ENCODE measurements around the gene CPNE6.

CPNE6 gene

GRCh38 chr14:24106672-24107271, 35.4 kb downstream of the CPNE6 start:
- H4K20me1 ChIP-seq (ENCODE audit: insufficient read depth, low read length) = no peaks in the 10 kb centered on the region
- TF ChIP-seq EZH2 (IDR thresholded peaks at IDR 0.05; ENCODE audit: borderline replicate concordance, low read length) (no peak), CTCF (IDR thresholded peaks at IDR 0.05; ENCODE audit: low read length) (no peak)
- no peak overlapping the region for H3K4me3 ChIP-seq (ENCODE audit: low read depth, low read length, poor library complexity, severe bottlenecking)
- H3K79me2 ChIP-seq (ENCODE audit: insufficient read depth, low read length) = no peaks in the 10 kb centered on the region
- no peak overlapping the region for H3K4me2 ChIP-seq (ENCODE audit: low read length)
- no peak overlapping the region for H3K9ac ChIP-seq (ENCODE audit: low read length)
- peaks cover 22% of the 10 kb centered on the region for H3K36me3 ChIP-seq (ENCODE audit: insufficient read depth, low read length)
- no peaks in the 10 kb centered on the region for H3K27me3 ChIP-seq (ENCODE audit: insufficient read depth, low read length)
- no peaks in the 10 kb centered on the region; the same call in 1 of the 2 replicates for H3F3A ChIP-seq (ENCODE audit: insufficient read depth, low read length)
- H3K4me1 ChIP-seq (ENCODE audit: insufficient read depth, low read length, severe bottlenecking) = peaks cover 8% of the 10 kb centered on the region
- H3K9me2 ChIP-seq (ENCODE audit: low read depth, low read length) = no peaks in the 10 kb centered on the region
- no peaks in the 10 kb centered on the region for H3K9me3 ChIP-seq (ENCODE audit: low read length)
- H2AFZ ChIP-seq (ENCODE audit: low read length) = no peak overlapping the region
- H3K27ac ChIP-seq (ENCODE audit: low read depth, low read length, poor library complexity, severe bottlenecking) = no peak overlapping the region

GRCh38 chr14:24108336-24108874, 37.0 kb downstream of the CPNE6 start:
- Histone ChIP-seq H3K4me2 (ENCODE audit: low read length) (peak overlapping the region; percentile 31; the same call in 1 of the 2 replicates), H3K27me3 (ENCODE audit: insufficient read depth, low read length) (no peaks in the 10 kb centered on the region), H3K36me3 (ENCODE audit: insufficient read depth, low read length) (peaks cover 13% of the 10 kb centered on the region), H3K9me2 (ENCODE audit: low read depth, low read length) (no peaks in the 10 kb centered on the region), H3K4me1 (ENCODE audit: insufficient read depth, low read length, severe bottlenecking) (peaks cover 11% of the 10 kb centered on the region), H3K9ac (ENCODE audit: low read length) (no peak overlapping the region; the same call in 1 of the 2 replicates), H4K20me1 (ENCODE audit: insufficient read depth, low read length) (no peaks in the 10 kb centered on the region), H3K79me2 (ENCODE audit: insufficient read depth, low read length) (no peaks in the 10 kb centered on the region), H3K9me3 (ENCODE audit: low read length) (no peaks in the 10 kb centered on the region), H3K4me3 (ENCODE audit: low read depth, low read length, poor library complexity, severe bottlenecking) (no peak overlapping the region), H2AFZ (ENCODE audit: low read length) (0 out of 2 replicates have a peak overlapping the region, but pooled peaks have one; percentile 83), H3K27ac (ENCODE audit: low read depth, low read length, poor library complexity, severe bottlenecking) (peak overlapping the region; percentile 70), H3F3A (ENCODE audit: insufficient read depth, low read length) (no peaks in the 10 kb centered on the region; the same call in 1 of the 2 replicates)
- TF ChIP-seq CTCF (IDR thresholded peaks at IDR 0.05; ENCODE audit: low read length) (no peak), EZH2 (IDR thresholded peaks at IDR 0.05; ENCODE audit: borderline replicate concordance, low read length) (no peak)

- H4K20me1 ChIP-seq (ENCODE audit: insufficient read depth, low read length) = no peaks in the 10 kb centered on the region
- H3K4me3 ChIP-seq (ENCODE audit: low read depth, low read length, poor library complexity, severe bottlenecking) = no peak overlapping the region
- H3K4me1 ChIP-seq (ENCODE audit: insufficient read depth, low read length, severe bottlenecking) = peaks cover 13% of the 10 kb centered on the region
- no peaks in the 10 kb centered on the region for H3K79me2 ChIP-seq (ENCODE audit: insufficient read depth, low read length)
- H3K27me3 ChIP-seq (ENCODE audit: insufficient read depth, low read length) = no peaks in the 10 kb centered on the region
- H3K9ac ChIP-seq (ENCODE audit: low read length) = no peak overlapping the region
- TF ChIP-seq CTCF (IDR thresholded peaks at IDR 0.05; ENCODE audit: low read length) (no peak), EZH2 (IDR thresholded peaks at IDR 0.05; ENCODE audit: borderline replicate concordance, low read length) (no peak)
- H3K9me2 ChIP-seq (ENCODE audit: low read depth, low read length) = no peaks in the 10 kb centered on the region
- H2AFZ ChIP-seq (ENCODE audit: low read length) = no peak overlapping the region
- no peaks in the 10 kb centered on the region for H3K36me3 ChIP-seq (ENCODE audit: insufficient read depth, low read length)
- no peaks in the 10 kb centered on the region for H3K9me3 ChIP-seq (ENCODE audit: low read length)
- H3K27ac ChIP-seq (ENCODE audit: low read depth, low read length, poor library complexity, severe bottlenecking) = no peak overlapping the region
- no peaks in the 10 kb centered on the region; the same call in 1 of the 2 replicates for H3F3A ChIP-seq (ENCODE audit: insufficient read depth, low read length)
- H3K4me2 ChIP-seq (ENCODE audit: low read length) = no peak overlapping the region
Measured at GRCh38 chr14:24110060-24110459, 38.7 kb downstream of the CPNE6 start.

Data from OCI-LY1 (cell line).